HEK293 (cell line): Measurements from ENCODE around the gene RHBDL3.

Source experiments
- KLF8 ChIP-seq: fragments of 450-650 bp; formaldehyde crosslinking; IDR thresholded peaks from 2 replicates; pipeline ENCODE4 v1.5.1; 2016; ENCODE audit warnings: missing biosample characterization, missing genetic modification characterization
- SP2 ChIP-seq: fragments of 450-650 bp; formaldehyde crosslinking; IDR thresholded peaks from 2 replicates; pipeline ENCODE4 v1.5.1; 2016; ENCODE audit warnings: missing biosample characterization, missing genetic modification characterization
- SP7 ChIP-seq: fragments of 450-650 bp; formaldehyde crosslinking; IDR thresholded peaks from 2 replicates; pipeline ENCODE4 v1.5.1; 2016; ENCODE audit warnings: missing biosample characterization, missing genetic modification characterization
- ZNF146 ChIP-seq: fragments of 450-650 bp; formaldehyde crosslinking; IDR thresholded peaks from 2 replicates; pipeline ENCODE4 v1.5.1; 2016; ENCODE audit warnings: missing biosample characterization, missing genetic modification characterization
- ZNF169 ChIP-seq: fragments of 450-650 bp; formaldehyde crosslinking; IDR thresholded peaks from 2 replicates; pipeline ENCODE4 v1.5.1; 2016; ENCODE audit warnings: missing biosample characterization, missing genetic modification characterization
- ZNF184 ChIP-seq: fragments of 450-650 bp; IDR thresholded peaks from 2 replicates; pipeline ENCODE4 v1.5.1; 2018; ENCODE audit warnings: missing biosample characterization, mild to moderate bottlenecking, missing genetic modification characterization
- ZNF239 ChIP-seq: fragments of 450-650 bp; formaldehyde crosslinking; IDR thresholded peaks from 2 replicates; pipeline ENCODE4 v1.5.1; 2016; ENCODE audit warnings: missing biosample characterization, missing genetic modification characterization
- ZNF341 ChIP-seq: fragments of 450-650 bp; formaldehyde crosslinking; IDR thresholded peaks from 2 replicates; pipeline ENCODE4; 2016; ENCODE audit warnings: low read depth, missing biosample characterization, missing genetic modification characterization
- ZNF426 ChIP-seq: fragments of 450-650 bp; formaldehyde crosslinking; IDR thresholded peaks from 2 replicates; pipeline ENCODE4 v1.5.1; 2017; ENCODE audit warnings: missing biosample characterization, missing genetic modification characterization, mild to moderate bottlenecking, inconsistent platforms, moderate library complexity
- ZNF514 ChIP-seq: fragments of 450-650 bp; formaldehyde crosslinking; IDR thresholded peaks from 2 replicates; pipeline ENCODE4 v1.5.1; 2016; ENCODE audit warnings: missing biosample characterization, missing genetic modification characterization
- ZNF529 ChIP-seq: fragments of 450-650 bp; formaldehyde crosslinking; IDR thresholded peaks from 2 replicates; pipeline ENCODE4 v1.5.1; 2017; ENCODE audit warnings: missing genetic modification characterization, missing biosample characterization; ENCODE audit not compliant: insufficient replicate concordance
- ZNF560 ChIP-seq: fragments of 450-650 bp; formaldehyde crosslinking; IDR thresholded peaks from 2 replicates; pipeline ENCODE4 v1.5.1; 2017; ENCODE audit warnings: missing biosample characterization, missing genetic modification characterization, borderline replicate concordance
- ZNF610 ChIP-seq: fragments of 450-650 bp; formaldehyde crosslinking; IDR thresholded peaks from 2 replicates; pipeline ENCODE4 v1.5.1; 2016; ENCODE audit warnings: missing biosample characterization, missing genetic modification characterization, borderline replicate concordance
- ZNF654 ChIP-seq: fragments of 450-650 bp; formaldehyde crosslinking; IDR thresholded peaks from 2 replicates; pipeline ENCODE4 v1.5.1; 2016; ENCODE audit warnings: low read depth, missing biosample characterization, missing genetic modification characterization
- ZNF658 ChIP-seq: fragments of 450-650 bp; formaldehyde crosslinking; IDR thresholded peaks from 2 replicates; pipeline ENCODE4; 2016; ENCODE audit warnings: missing biosample characterization, missing genetic modification characterization
- ZNF664 ChIP-seq: fragments of 450-650 bp; formaldehyde crosslinking; IDR thresholded peaks from 2 replicates; pipeline ENCODE4 v1.5.1; 2016; ENCODE audit warnings: missing biosample characterization, missing genetic modification characterization
- ZNF670 ChIP-seq: fragments of 450-650 bp; formaldehyde crosslinking; IDR thresholded peaks from 2 replicates; pipeline ENCODE4 v1.5.1; 2016; ENCODE audit warnings: missing biosample characterization, missing genetic modification characterization, low read depth
- ZNF677 ChIP-seq: fragments of 450-650 bp; IDR thresholded peaks from 2 replicates; pipeline ENCODE4 v1.5.0; 2018; ENCODE audit warnings: missing biosample characterization, mild to moderate bottlenecking, missing genetic modification characterization, moderate library complexity
- ZNF777 ChIP-seq: fragments of 450-650 bp; formaldehyde crosslinking; IDR thresholded peaks from 2 replicates; pipeline ENCODE4 v1.5.1; 2017; ENCODE audit warnings: missing biosample characterization, missing genetic modification characterization, borderline replicate concordance
- ZNF792 ChIP-seq: fragments of 450-650 bp; formaldehyde crosslinking; IDR thresholded peaks from 2 replicates; pipeline ENCODE4 v1.5.1; 2016; ENCODE audit warnings: missing biosample characterization, missing genetic modification characterization
- ZSCAN16 ChIP-seq: fragments of 450-650 bp; formaldehyde crosslinking; IDR thresholded peaks from 2 replicates; pipeline ENCODE4 v1.5.1; 2016; ENCODE audit warnings: missing biosample characterization, missing genetic modification characterization
- TF ChIP-seq, protein P1 (sequence below): fragments of 450-650 bp; formaldehyde crosslinking; IDR thresholded peaks from 2 replicates; pipeline ENCODE4 v1.5.1; 2016; ENCODE audit warnings: missing biosample characterization, missing genetic modification characterization
- TF ChIP-seq, protein P2 (sequence below): fragments of 450-650 bp; formaldehyde crosslinking; IDR thresholded peaks from 2 replicates; pipeline ENCODE4 v1.5.1; 2017; ENCODE audit warnings: missing biosample characterization, missing genetic modification characterization
- TF ChIP-seq, protein P3 (sequence below): fragments of 450-650 bp; formaldehyde crosslinking; IDR thresholded peaks from 2 replicates; pipeline ENCODE4 v1.5.1; 2016; ENCODE audit warnings: missing biosample characterization, missing genetic modification characterization, borderline replicate concordance
- TF ChIP-seq, protein P4 (sequence below): fragments of 450-650 bp; formaldehyde crosslinking; IDR thresholded peaks from 2 replicates; pipeline ENCODE4 v1.5.1; 2016; ENCODE audit warnings: missing biosample characterization, missing genetic modification characterization
- TF ChIP-seq, protein P5 (sequence below): fragments of 450-650 bp; formaldehyde crosslinking; optimal IDR thresholded peaks from 2 replicates; pipeline ENCODE3; 2016; ENCODE audit warnings: missing biosample characterization, mild to moderate bottlenecking, missing genetic modification characterization
- TF ChIP-seq, protein P6 (sequence below): fragments of 450-650 bp; IDR thresholded peaks from 2 replicates; pipeline ENCODE4 v1.5.1; 2018; ENCODE audit warnings: missing biosample characterization, mild to moderate bottlenecking, missing genetic modification characterization

Gene RHBDL3

DNA sequence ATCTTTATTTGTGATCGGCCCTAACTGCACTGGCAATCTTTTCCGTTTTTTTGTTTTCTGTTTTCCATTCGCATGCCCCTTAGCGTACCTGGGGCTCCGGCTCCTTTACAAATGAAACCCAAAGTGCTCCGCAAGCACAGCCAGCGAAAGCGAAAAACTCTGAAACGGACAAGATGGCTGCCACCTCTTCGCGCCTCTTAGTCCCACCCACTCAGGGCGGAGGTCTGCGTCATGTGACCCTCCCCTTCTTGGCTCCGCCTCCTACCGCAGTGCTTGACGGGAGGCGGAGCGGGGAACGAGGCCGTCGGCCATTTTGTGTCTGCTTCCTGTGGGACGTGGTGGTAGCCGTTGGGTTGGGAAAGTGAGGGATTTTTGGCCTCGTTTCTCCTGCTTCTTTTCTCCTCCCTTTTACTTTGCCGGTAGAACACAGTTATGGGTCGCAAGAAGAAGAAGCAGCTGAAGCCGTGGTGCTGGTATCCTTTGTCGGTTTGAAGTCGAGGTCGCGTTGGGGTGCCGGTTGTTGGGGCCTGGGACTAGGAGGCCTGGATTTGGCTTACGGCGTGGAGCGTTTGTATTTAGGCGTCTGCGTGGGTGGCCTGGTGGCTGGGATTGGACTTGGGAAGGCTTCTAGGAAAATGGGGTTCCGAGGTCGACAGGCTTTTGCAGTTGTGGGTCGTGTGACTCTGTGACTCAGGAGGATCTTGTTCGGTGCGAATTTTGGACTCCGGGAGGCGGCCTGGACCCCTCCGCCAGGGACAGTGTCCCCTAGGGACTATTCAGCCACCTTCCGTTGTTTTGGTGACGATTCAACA lies 84.4 kb downstream of the RHBDL3 start, which contains the start of gene ZNF207 (continued):
- TF ChIP-seq, protein P1, sequence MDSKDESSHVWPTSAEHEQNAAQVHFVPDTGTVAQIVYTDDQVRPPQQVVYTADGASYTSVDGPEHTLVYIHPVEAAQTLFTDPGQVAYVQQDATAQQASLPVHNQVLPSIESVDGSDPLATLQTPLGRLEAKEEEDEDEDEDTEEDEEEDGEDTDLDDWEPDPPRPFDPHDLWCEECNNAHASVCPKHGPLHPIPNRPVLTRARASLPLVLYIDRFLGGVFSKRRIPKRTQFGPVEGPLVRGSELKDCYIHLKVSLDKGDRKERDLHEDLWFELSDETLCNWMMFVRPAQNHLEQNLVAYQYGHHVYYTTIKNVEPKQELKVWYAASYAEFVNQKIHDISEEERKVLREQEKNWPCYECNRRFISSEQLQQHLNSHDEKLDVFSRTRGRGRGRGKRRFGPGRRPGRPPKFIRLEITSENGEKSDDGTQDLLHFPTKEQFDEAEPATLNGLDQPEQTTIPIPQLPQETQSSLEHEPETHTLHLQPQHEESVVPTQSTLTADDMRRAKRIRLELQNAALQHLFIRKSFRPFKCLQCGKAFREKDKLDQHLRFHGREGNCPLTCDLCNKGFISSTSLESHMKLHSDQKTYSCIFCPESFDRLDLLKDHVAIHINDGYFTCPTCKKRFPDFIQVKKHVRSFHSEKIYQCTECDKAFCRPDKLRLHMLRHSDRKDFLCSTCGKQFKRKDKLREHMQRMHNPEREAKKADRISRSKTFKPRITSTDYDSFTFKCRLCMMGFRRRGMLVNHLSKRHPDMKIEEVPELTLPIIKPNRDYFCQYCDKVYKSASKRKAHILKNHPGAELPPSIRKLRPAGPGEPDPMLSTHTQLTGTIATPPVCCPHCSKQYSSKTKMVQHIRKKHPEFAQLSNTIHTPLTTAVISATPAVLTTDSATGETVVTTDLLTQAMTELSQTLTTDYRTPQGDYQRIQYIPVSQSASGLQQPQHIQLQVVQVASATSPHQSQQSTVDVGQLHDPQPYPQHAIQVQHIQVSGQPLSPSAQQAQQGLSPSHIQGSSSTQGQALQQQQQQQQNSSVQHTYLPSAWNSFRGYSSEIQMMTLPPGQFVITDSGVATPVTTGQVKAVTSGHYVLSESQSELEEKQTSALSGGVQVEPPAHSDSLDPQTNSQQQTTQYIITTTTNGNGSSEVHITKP (tag by site-specific recombination), result no peak
- TF ChIP-seq ZNF560 (tag by site-specific recombination) (no peak), ZNF658 (tag by site-specific recombination) (no peak), ZNF169 (no peak), SP7 (tag by site-specific recombination) (peak; percentile 75), ZNF664 (tag by site-specific recombination) (0 out of 2 replicates have a peak, but pooled peaks have one; percentile 4), ZNF426 (tag by site-specific recombination) (no peak), ZNF610 (tag by site-specific recombination) (no peak; the same call in 1 of the 2 replicates), ZNF654 (tag by site-specific recombination) (no peak), ZNF792 (0 out of 2 replicates have a peak, but pooled peaks have one; percentile 47), ZNF777 (tag by site-specific recombination) (no peak; the same call in 1 of the 2 replicates), ZNF670 (tag by site-specific recombination) (no peak), ZNF239 (tag by site-specific recombination) (peak; percentile 79), ZNF341 (no peak), ZNF529 (no peak), ZNF514 (tag by site-specific recombination) (no peak), ZNF677 (tag by site-specific recombination) (no peak), SP2 (tag by site-specific recombination) (peak; percentile 90), KLF8 (tag by site-specific recombination) (peak; percentile 67; the same call in 1 of the 2 replicates), ZSCAN16 (tag by site-specific recombination) (no peak), ZNF146 (tag by site-specific recombination) (no peak; the same call in 1 of the 2 replicates), ZNF184 (tag by site-specific recombination) (no peak)
- TF ChIP-seq, protein P2, sequence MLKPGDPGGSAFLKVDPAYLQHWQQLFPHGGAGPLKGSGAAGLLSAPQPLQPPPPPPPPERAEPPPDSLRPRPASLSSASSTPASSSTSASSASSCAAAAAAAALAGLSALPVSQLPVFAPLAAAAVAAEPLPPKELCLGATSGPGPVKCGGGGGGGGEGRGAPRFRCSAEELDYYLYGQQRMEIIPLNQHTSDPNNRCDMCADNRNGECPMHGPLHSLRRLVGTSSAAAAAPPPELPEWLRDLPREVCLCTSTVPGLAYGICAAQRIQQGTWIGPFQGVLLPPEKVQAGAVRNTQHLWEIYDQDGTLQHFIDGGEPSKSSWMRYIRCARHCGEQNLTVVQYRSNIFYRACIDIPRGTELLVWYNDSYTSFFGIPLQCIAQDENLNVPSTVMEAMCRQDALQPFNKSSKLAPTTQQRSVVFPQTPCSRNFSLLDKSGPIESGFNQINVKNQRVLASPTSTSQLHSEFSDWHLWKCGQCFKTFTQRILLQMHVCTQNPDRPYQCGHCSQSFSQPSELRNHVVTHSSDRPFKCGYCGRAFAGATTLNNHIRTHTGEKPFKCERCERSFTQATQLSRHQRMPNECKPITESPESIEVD (tag by site-specific recombination), result no peak
- TF ChIP-seq, protein P3, sequence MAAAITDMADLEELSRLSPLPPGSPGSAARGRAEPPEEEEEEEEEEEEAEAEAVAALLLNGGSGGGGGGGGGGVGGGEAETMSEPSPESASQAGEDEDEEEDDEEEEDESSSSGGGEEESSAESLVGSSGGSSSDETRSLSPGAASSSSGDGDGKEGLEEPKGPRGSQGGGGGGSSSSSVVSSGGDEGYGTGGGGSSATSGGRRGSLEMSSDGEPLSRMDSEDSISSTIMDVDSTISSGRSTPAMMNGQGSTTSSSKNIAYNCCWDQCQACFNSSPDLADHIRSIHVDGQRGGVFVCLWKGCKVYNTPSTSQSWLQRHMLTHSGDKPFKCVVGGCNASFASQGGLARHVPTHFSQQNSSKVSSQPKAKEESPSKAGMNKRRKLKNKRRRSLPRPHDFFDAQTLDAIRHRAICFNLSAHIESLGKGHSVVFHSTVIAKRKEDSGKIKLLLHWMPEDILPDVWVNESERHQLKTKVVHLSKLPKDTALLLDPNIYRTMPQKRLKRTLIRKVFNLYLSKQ (tag by site-specific recombination), result no peak; the same call in 1 of the 2 replicates
- TF ChIP-seq, protein P4, sequence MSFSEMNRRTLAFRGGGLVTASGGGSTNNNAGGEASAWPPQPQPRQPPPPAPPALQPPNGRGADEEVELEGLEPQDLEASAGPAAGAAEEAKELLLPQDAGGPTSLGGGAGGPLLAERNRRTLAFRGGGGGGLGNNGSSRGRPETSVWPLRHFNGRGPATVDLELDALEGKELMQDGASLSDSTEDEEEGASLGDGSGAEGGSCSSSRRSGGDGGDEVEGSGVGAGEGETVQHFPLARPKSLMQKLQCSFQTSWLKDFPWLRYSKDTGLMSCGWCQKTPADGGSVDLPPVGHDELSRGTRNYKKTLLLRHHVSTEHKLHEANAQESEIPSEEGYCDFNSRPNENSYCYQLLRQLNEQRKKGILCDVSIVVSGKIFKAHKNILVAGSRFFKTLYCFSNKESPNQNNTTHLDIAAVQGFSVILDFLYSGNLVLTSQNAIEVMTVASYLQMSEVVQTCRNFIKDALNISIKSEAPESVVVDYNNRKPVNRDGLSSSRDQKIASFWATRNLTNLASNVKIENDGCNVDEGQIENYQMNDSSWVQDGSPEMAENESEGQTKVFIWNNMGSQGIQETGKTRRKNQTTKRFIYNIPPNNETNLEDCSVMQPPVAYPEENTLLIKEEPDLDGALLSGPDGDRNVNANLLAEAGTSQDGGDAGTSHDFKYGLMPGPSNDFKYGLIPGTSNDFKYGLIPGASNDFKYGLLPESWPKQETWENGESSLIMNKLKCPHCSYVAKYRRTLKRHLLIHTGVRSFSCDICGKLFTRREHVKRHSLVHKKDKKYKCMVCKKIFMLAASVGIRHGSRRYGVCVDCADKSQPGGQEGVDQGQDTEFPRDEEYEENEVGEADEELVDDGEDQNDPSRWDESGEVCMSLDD (tag by site-specific recombination), result peak; percentile 91
- TF ChIP-seq, protein P5, sequence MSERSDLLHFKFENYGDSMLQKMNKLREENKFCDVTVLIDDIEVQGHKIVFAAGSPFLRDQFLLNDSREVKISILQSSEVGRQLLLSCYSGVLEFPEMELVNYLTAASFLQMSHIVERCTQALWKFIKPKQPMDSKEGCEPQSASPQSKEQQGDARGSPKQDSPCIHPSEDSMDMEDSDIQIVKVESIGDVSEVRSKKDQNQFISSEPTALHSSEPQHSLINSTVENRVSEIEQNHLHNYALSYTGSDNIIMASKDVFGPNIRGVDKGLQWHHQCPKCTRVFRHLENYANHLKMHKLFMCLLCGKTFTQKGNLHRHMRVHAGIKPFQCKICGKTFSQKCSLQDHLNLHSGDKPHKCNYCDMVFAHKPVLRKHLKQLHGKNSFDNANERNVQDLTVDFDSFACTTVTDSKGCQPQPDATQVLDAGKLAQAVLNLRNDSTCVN (tag by site-specific recombination), result peak; percentile 26
- TF ChIP-seq, protein P6, sequence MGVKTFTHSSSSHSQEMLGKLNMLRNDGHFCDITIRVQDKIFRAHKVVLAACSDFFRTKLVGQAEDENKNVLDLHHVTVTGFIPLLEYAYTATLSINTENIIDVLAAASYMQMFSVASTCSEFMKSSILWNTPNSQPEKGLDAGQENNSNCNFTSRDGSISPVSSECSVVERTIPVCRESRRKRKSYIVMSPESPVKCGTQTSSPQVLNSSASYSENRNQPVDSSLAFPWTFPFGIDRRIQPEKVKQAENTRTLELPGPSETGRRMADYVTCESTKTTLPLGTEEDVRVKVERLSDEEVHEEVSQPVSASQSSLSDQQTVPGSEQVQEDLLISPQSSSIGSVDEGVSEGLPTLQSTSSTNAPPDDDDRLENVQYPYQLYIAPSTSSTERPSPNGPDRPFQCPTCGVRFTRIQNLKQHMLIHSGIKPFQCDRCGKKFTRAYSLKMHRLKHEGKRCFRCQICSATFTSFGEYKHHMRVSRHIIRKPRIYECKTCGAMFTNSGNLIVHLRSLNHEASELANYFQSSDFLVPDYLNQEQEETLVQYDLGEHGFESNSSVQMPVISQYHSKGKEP (tag by site-specific recombination), result no peak
